ENCODE data around the gene FBN2. TPM values are rescaled to one million over a fixed set of nuclear protein-coding genes. Genes with fewer than 3 reads are reported as not detected.

The FBN2 gene
- total and polyA plus RNA-seq, 7 donors: under 0.01 to 0.46 (median 0.04) TPM; not detected in 1

DNA sequence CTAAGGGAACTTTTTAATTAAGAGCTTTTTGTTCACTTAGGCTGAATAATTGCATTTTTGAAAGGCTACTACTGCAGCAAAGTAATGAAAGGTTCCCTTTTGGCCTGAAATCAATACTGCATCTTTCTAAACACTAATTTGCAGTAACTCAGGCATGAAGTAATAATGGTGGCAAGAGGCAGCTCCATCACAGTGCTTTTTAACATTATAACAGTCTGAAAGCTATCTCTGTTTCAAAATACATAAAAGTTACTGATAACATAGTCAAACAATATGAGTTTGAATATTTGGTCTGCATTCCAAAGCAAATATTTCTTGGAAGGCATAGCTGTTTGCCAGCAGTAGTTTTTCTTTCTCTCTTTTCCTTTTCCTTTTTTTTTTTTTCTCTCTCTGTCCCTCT is 113.4 kb downstream of the FBN2 start:
- Histone ChIP-seq H3K9me3 (no peaks in the 10 kb centered on the region), H3K36me3 (ENCODE audit: insufficient read depth in 1 of 2, low read depth in 1 of 2) (no peaks in the 10 kb centered on the region), H3K27ac (no peak overlapping the region), H3K4me3 (no peak overlapping the region), H3K4me1 (no peaks in the 10 kb centered on the region), H3K27me3 (ENCODE audit: insufficient read depth in 3 of 3, low read length in 2 of 3) (no peaks in the 10 kb centered on the region)
- ATAC-seq (no peak), DNase-seq (no peak)
- TF ChIP-seq CTCF (IDR thresholded peaks at IDR 0.05): no peak
- intact Hi-C loops (cut with DNase I): no loop called here

- Histone ChIP-seq H3K36me3 (ENCODE audit: insufficient read depth in 1 of 2, low read depth in 1 of 2) (no peaks in the 10 kb centered on the region), H3K27ac (no peak overlapping the region), H3K27me3 (ENCODE audit: insufficient read depth in 3 of 3, low read length in 2 of 3) (no peaks in the 10 kb centered on the region), H3K4me3 (no peak overlapping the region), H3K4me1 (no peaks in the 10 kb centered on the region), H3K9me3 (no peaks in the 10 kb centered on the region)
- intact Hi-C loops (cut with DNase I): no loop called here
- no peak for TF ChIP-seq CTCF (IDR thresholded peaks at IDR 0.05)
- ATAC-seq (no peak), DNase-seq (no peak)
Measured at GRCh38 chr5:128422612-128423011, 115.4 kb downstream of the FBN2 start.

DNA sequence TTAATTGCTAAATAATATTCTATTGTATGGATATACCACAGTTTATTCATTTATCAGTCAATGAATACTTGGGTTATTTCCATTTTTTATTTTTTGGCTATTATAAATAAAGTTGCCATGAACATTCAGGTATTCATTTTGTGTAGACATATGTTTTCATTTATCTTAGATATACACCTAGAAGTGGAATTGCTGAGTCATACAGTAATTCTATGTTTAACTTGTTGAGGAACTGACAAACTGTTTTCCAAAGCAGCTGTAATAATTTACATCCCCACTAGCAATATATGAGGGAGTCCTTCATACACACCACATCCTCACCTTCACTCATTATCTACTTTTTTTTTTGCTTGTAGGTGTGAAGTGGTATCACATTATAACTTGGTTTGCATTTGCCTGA is 123.6 kb downstream of the FBN2 start:
- TF ChIP-seq CTCF (IDR thresholded peaks at IDR 0.05): no peak
- ATAC-seq: no peak

DNA sequence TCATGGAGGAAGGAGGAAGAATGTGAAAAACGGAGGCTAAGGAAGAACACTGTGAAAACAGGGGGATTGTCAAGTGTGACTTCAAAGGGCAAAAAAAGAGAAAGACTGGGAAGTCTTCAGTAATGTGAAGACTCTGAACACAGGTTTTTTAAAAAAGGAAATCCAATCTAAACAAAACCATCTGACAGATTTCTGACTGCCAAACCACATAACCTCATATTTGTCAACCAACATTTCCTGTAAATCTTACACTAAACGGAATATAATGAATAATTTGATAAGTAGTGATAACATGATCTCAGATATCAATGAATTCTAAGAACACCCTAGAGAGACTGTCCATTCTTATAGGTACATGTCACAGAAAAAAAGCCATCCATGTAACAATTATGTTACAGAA is 124.7 kb downstream of the FBN2 start:
- Histone ChIP-seq H3K9me3 (peaks cover 6% of the 10 kb centered on the region), H3K4me1 (no peaks in the 10 kb centered on the region), H3K27me3 (ENCODE audit: insufficient read depth in 3 of 3, low read length in 2 of 3) (no peaks in the 10 kb centered on the region), H3K27ac (no peak overlapping the region), H3K4me3 (no peak overlapping the region), H3K36me3 (ENCODE audit: insufficient read depth in 1 of 2, low read depth in 1 of 2) (no peaks in the 10 kb centered on the region)
- intact Hi-C loops (cut with DNase I): no loop called here
- DNase-seq (no peak), ATAC-seq (no peak)
- WGBS, 3 donors: 54 to 66% (median 62%) methylated on average over 2 of the region's 2 CpGs
- TF ChIP-seq CTCF (IDR thresholded peaks at IDR 0.05): no peak

More for the DNA sequence above, 123.6 kb downstream of the FBN2 start:
- Histone ChIP-seq H3K9me3 (peaks cover 6% of the 10 kb centered on the region), H3K27me3 (ENCODE audit: insufficient read depth in 3 of 3, low read length in 2 of 3) (no peaks in the 10 kb centered on the region), H3K4me1 (no peaks in the 10 kb centered on the region), H3K27ac (no peak overlapping the region), H3K36me3 (ENCODE audit: insufficient read depth in 1 of 2, low read depth in 1 of 2) (no peaks in the 10 kb centered on the region), H3K4me3 (no peak overlapping the region)
- intact Hi-C loops (cut with DNase I): no loop called here
- no peak for DNase-seq

GRCh38 chr5:128412145-128412930 is 125.7 kb downstream of the FBN2 start:
- Histone ChIP-seq H3K4me3 (no peak overlapping the region), H3K4me1 (no peaks in the 10 kb centered on the region), H3K27ac (no peak overlapping the region), H3K27me3 (ENCODE audit: insufficient read depth in 3 of 3, low read length in 2 of 3) (no peaks in the 10 kb centered on the region), H3K36me3 (ENCODE audit: insufficient read depth in 1 of 2, low read depth in 1 of 2) (no peaks in the 10 kb centered on the region), H3K9me3 (peaks cover 6% of the 10 kb centered on the region)
- DNase-seq (no peak), ATAC-seq (no peak)
- WGBS, 3 donors: 68 to 75% (median 68%) methylated on average over 1 of the region's 1 CpG
- no peak for TF ChIP-seq CTCF (IDR thresholded peaks at IDR 0.05)
- intact Hi-C loops (cut with DNase I): no loop called here

Data from psoas muscle (tissue), 8 donors.